PC-9 (cell line): ENCODE data around the gene CAP2. TPM values are rescaled to one million over a fixed set of nuclear protein-coding genes. Genes with fewer than 3 reads are reported as not detected.

Experiments
- BruUV-seq: library from RNA; stranded (reverse); fragments of 400-500 nt; replicated peaks from 2 replicates; lab custom pipeline; 2021; lab: Mats Ljungman, UMichigan
- CTCF ChIA-PET: fragments of 300-600 bp; sonication (Branson Sonifier 250); formaldehyde crosslinking; loops from one replicate; lab custom pipeline; 2022; ENCODE audit warnings: antibody characterized with exemption; lab: Charles Lee
- POLR2A ChIA-PET: fragments of 300-600 bp; sonication (Branson Sonifier 250); formaldehyde crosslinking; loops from one replicate; lab custom pipeline; 2022; ENCODE audit warnings: antibody characterized with exemption; ENCODE audit not compliant: unreplicated experiment; lab: Charles Lee
- DNase-seq, 2 experiments: peaks; one replicate each; pipeline versions ENCODE4 v3.0.0 to v3.0.0-alpha.2; 2015 to 2022; ENCODE audit warnings: mixed read lengths in 1 of 2
- H2AFZ ChIP-seq: fragments of 200-600 bp; sonication (generic); 2 replicates; pipeline ENCODE4 v1.8.1; 2017; ENCODE audit warnings: antibody characterized with exemption
- H3F3A ChIP-seq: fragments of 200-600 bp; sonication (generic); 2 replicates; pipeline ENCODE4 v1.8.1; 2017; ENCODE audit warnings: antibody characterized with exemption, mild to moderate bottlenecking, low read depth; ENCODE audit not compliant: insufficient read depth
- H3K27ac ChIP-seq: fragments of 200-600 bp; sonication (generic); 2 replicates; pipeline ENCODE4 v1.6.1; 2016; ENCODE audit warnings: mixed run types
- H3K27me3 ChIP-seq: fragments of 200-600 bp; sonication (generic); 2 replicates; pipeline ENCODE4 v1.6.1; 2016; ENCODE audit warnings: low read depth, mixed run types; ENCODE audit not compliant: insufficient read depth
- H3K36me3 ChIP-seq: fragments of 200-600 bp; sonication (generic); 2 replicates; pipeline ENCODE4 v1.6.1; 2016; ENCODE audit warnings: low read depth, mixed run types
- H3K4me1 ChIP-seq: fragments of 200-600 bp; sonication (generic); replicated peaks from 2 replicates; pipeline ENCODE4 v1.6.1; 2016; ENCODE audit warnings: mixed run types; ENCODE audit not compliant: insufficient read depth
- H3K4me2 ChIP-seq: fragments of 200-600 bp; sonication (generic); 2 replicates; pipeline ENCODE4 v1.6.1; 2017; ENCODE audit warnings: mixed run types
- H3K4me3 ChIP-seq: fragments of 200-600 bp; sonication (generic); 2 replicates; pipeline ENCODE4 v1.6.1; 2016; ENCODE audit warnings: mixed run types
- H3K79me2 ChIP-seq: fragments of 200-600 bp; sonication (generic); 2 replicates; pipeline ENCODE4 v1.6.1; 2017; ENCODE audit warnings: low read depth, mixed run types
- H3K9me2 ChIP-seq: fragments of 200-600 bp; sonication (generic); 2 replicates; pipeline ENCODE4 v1.8.1; 2017; ENCODE audit warnings: mild to moderate bottlenecking; ENCODE audit not compliant: insufficient read depth
- H3K9me3 ChIP-seq: fragments of 200-600 bp; sonication (generic); 2 replicates; pipeline ENCODE4 v1.8.1; 2016; ENCODE audit warnings: low read depth; ENCODE audit not compliant: insufficient read depth
- H4K20me1 ChIP-seq: fragments of 200-600 bp; sonication (generic); 2 replicates; pipeline ENCODE4 v1.8.1; 2017; ENCODE audit not compliant: insufficient read depth
- CTCF ChIP-seq: fragments of 200-600 bp; sonication (generic); conservative IDR thresholded peaks from 2 replicates; pipeline ENCODE4 v1.6.1; 2017; ENCODE audit warnings: mixed run types, antibody characterized with exemption, mild to moderate bottlenecking, moderate library complexity
- EZH2 ChIP-seq: fragments of 200-600 bp; sonication (generic); IDR thresholded peaks from 2 replicates; pipeline ENCODE4 v1.8.0; 2017; ENCODE audit warnings: antibody characterized with exemption, low read depth
- intact Hi-C: fragments of 100-400 bp; cut with micrococcal nuclease; formaldehyde crosslinking; loops from one replicate; pipeline ENCODE4 v1.10.0; 2022; ENCODE audit not compliant: unreplicated experiment
- total RNA-seq: library from RNA; stranded (reverse); gene quantifications from 2 replicates; pipeline ENCODE4 v1.2.3, GENCODE V29; 2021

The CAP2 gene
- total RNA-seq, 1 experiment from 2014 or later: 12.0 TPM

DNA sequence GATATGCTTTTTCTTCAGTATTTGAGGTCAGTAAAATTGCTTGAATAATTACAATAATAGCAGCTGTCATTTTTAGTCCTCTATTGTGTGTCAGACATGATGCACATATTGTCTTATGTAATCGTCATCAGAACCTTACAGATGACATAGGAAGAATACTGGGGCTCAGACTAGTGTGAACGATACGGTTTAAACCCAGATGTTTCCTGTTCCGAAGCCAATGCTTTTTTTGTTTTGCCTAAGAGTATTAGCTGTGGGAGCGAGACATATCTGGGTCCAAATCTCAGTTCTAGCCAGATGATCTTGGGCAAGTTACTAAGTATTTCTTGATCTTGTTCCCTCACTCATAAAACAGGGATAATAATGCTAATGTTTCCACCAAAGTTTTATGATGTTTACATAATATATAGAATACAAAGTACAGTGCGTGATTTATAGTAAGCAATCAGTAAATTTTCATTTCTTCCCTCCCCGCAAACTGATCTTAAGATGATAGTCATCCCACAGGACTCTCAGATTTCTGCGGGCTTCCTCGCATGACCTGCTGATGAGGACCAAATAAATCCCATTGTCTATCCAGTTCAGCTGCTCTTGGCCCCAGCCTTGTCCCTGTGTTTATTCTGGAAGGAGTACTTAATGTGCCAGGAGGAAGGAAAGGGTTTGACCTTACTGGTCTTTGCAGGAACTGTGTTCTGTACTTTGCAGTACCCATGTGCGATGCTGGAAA, 98.2 kb downstream of the CAP2 start:
- Histone ChIP-seq H2AFZ (no peak overlapping the region), H3K9me3 (peaks cover 5% of the 10 kb centered on the region; the same call in 1 of the 2 replicates), H3K4me3 (no peak overlapping the region), H3K4me1 (no peaks in the 10 kb centered on the region), H3K4me2 (no peak overlapping the region), H3K9me2 (no peaks in the 10 kb centered on the region), H3K79me2 (no peaks in the 10 kb centered on the region), H3F3A (no peaks in the 10 kb centered on the region), H3K36me3 (0 out of 2 replicates have a peak, but pooled peaks cover 12% of the 10 kb centered on the region), H4K20me1 (no peaks in the 10 kb centered on the region), H3K27me3 (no peaks in the 10 kb centered on the region), H3K27ac (no peak overlapping the region)
- DNase-seq: no peak
- intact Hi-C loops: no loop called here
- ChIA-PET CTCF (no interaction called here), POLR2A (no interaction called here)
- TF ChIP-seq EZH2 (no peak), CTCF (no peak)
- BruUV-seq: no TSS peak

DNA sequence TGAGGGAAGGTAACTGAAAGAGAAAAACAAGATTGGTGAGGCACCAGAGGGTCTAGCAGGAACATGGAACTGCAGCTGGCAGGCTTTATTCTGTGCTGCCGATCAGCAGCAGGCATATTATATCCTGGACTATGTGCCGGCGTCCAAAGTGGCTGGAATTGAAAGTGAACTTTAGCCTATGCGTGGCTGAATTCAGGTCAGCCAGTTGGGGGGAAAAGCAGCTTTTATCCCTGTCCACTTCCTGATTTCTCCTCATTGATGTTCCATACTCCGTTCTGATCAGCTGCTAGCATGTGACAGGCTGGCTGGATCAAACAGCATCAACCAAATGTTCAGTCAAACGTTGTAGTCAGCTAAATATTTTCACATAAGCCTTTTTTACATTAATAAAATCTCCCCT, 99.0 kb downstream of the CAP2 start:
- intact Hi-C loops: no loop called here
- Histone ChIP-seq H4K20me1 (no peaks in the 10 kb centered on the region), H2AFZ (no peak overlapping the region), H3K4me3 (no peak overlapping the region), H3K9me3 (peaks cover 5% of the 10 kb centered on the region; the same call in 1 of the 2 replicates), H3K79me2 (no peaks in the 10 kb centered on the region), H3K36me3 (0 out of 2 replicates have a peak, but pooled peaks cover 12% of the 10 kb centered on the region), H3K4me2 (no peak overlapping the region), H3K27ac (no peak overlapping the region), H3K27me3 (no peaks in the 10 kb centered on the region), H3K9me2 (no peaks in the 10 kb centered on the region), H3F3A (no peaks in the 10 kb centered on the region), H3K4me1 (no peaks in the 10 kb centered on the region)
- ChIA-PET CTCF (interaction anchor here (0.6 kb wide), 1 partner anchor 92 kb away, joined by 3 read pairs; no protein-coding TSS in a partner anchor), POLR2A (no interaction called here)
- BruUV-seq: no TSS peak
- DNase-seq: no peak
- TF ChIP-seq CTCF (no peak), EZH2 (no peak)

GRCh38 chr6:17493286-17493685, 99.9 kb downstream of the CAP2 start:
- no TSS peak for BruUV-seq
- H3K4me3 ChIP-seq: no peak overlapping the region
- no peak overlapping the region for H3K4me2 ChIP-seq
- no peaks in the 10 kb centered on the region for H3K4me1 ChIP-seq
- DNase-seq: peak in 1 of 2 experiments; percentile 8
- H3K9me3 ChIP-seq: peaks cover 5% of the 10 kb centered on the region; the same call in 1 of the 2 replicates
- 0 out of 2 replicates have a peak, but pooled peaks cover 12% of the 10 kb centered on the region for H3K36me3 ChIP-seq
- no peaks in the 10 kb centered on the region for H4K20me1 ChIP-seq
- no peaks in the 10 kb centered on the region for H3K27me3 ChIP-seq
- intact Hi-C loops: no loop called here
- ChIA-PET CTCF (interaction anchor here (0.6 kb wide), 1 partner anchor 91 kb away, joined by 3 read pairs; no protein-coding TSS in a partner anchor), POLR2A (no interaction called here)
- TF ChIP-seq CTCF: no peak
- no peak for TF ChIP-seq EZH2
- no peaks in the 10 kb centered on the region for H3F3A ChIP-seq
- H3K9me2 ChIP-seq: no peaks in the 10 kb centered on the region
- no peaks in the 10 kb centered on the region for H3K79me2 ChIP-seq
- H3K27ac ChIP-seq: no peak overlapping the region
- H2AFZ ChIP-seq: no peak overlapping the region
